Activated CD8-positive, alpha-beta T cell treated with anti-CD3 and anti-CD28 coated beads for 36 hours (primary cell): Measurements from ENCODE around the gene COPS4. TPM values are rescaled to one million over a fixed set of nuclear protein-coding genes. Genes with fewer than 3 reads are reported as not detected.
A peak's percentile ranks its signal among the peaks of the same experiment; 100 is the strongest.

Experiments
- ATAC-seq: fragments of 200-7000 bp; cut with Tn5 transposase; one replicate; pipeline ENCODE4 v1.10.0; 2021; ENCODE audit warnings: mild to moderate bottlenecking, moderate library complexity
- CTCF ChIA-PET: fragments of 350-600 bp; sonication (Branson Sonifier 250); formaldehyde crosslinking; loops from one replicate; lab custom pipeline; 2021; ENCODE audit warnings: antibody characterized with exemption; lab: Charles Lee
- POLR2A ChIA-PET: fragments of 350-600 bp; sonication (Branson Sonifier 250); formaldehyde crosslinking; loops from one replicate; lab custom pipeline; 2021; ENCODE audit warnings: antibody characterized with exemption; lab: Charles Lee
- DNase-seq: peaks from one replicate; pipeline ENCODE4 v3.0.0-alpha.2; 2020
- H3K27ac Mint-ChIP-seq: one replicate; pipeline ENCODE4 v1.8.0; 2021; ENCODE audit warnings: mild to moderate bottlenecking, mixed read lengths
- H3K27me3 Mint-ChIP-seq: one replicate; pipeline ENCODE4 v1.8.0; 2021; ENCODE audit warnings: mixed read lengths
- H3K36me3 Mint-ChIP-seq: one replicate; pipeline ENCODE4 v1.8.0; 2021; ENCODE audit warnings: low read depth, mixed read lengths
- H3K4me1 Mint-ChIP-seq: one replicate; pipeline ENCODE4 v1.8.0; 2021; ENCODE audit warnings: low read depth, mixed read lengths
- H3K4me3 Mint-ChIP-seq: one replicate; pipeline ENCODE4 v1.8.0; 2021; ENCODE audit warnings: mild to moderate bottlenecking, moderate library complexity, mixed read lengths
- H3K9me3 Mint-ChIP-seq: one replicate; pipeline ENCODE4 v1.8.0; 2021; ENCODE audit warnings: mixed read lengths
- intact Hi-C: fragments of 100-400 bp; cut with micrococcal nuclease; formaldehyde crosslinking; loops from one replicate; pipeline ENCODE4 v1.10.0; 2022
- total RNA-seq, 2 experiments: library from RNA; stranded (reverse); gene quantifications; one replicate each; pipeline ENCODE4 v1.2.3, GENCODE V29; 2021
- TF ChIP-seq, protein P1 (sequence below): fragments of 200-600 bp; IDR thresholded peaks from one replicate; pipeline ENCODE4 v1.8.0; 2022; ENCODE audit warnings: antibody characterized with exemption, mild to moderate bottlenecking

COPS4 gene
- total RNA-seq, 2 experiments from 2014 or later, result 38.4 to 38.8 TPM

DNA sequence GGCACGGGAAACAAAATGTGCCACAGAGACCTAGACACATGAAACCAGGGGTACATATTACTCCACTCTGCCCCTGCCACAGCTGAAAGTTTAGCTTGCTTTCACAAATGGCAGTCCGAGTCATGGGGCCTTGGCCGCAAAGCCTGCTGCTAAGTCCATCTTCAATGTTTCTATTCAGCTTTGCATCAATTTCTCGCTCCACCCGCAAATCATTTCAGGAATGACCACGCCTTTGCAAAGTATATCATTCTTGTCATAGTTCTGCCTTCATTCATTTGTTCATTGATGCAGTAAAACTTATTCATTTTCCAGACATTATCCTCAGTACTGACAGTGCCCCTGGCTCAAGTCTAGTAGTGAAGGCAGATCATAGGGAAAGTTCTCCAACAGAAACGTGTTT is 70.0 kb downstream of the COPS4 start:
- Mint-ChIP-seq H3K4me1 (peaks cover 46% of the 10 kb centered on the region), H3K4me3 (no peak overlapping the region), H3K36me3 (peaks cover 65% of the 10 kb centered on the region), H3K27ac (peak overlapping the region; percentile 65), H3K27me3 (no peaks in the 10 kb centered on the region), H3K9me3 (peaks cover 4% of the 10 kb centered on the region)
- CTCF ChIA-PET, result interaction anchor here (0.9 to 1.6 kb wide), 4 partner anchors 21 to 176 kb away, joined by 3 to 4 read pairs (median 4); no protein-coding TSS in a partner anchor
- POLR2A ChIA-PET, result interaction anchor here (1.0 to 1.1 kb wide), 3 partner anchors 9 to 21 kb away, joined by 3 to 4 read pairs (median 3); no protein-coding TSS in a partner anchor
- TF ChIP-seq, protein P1, sequence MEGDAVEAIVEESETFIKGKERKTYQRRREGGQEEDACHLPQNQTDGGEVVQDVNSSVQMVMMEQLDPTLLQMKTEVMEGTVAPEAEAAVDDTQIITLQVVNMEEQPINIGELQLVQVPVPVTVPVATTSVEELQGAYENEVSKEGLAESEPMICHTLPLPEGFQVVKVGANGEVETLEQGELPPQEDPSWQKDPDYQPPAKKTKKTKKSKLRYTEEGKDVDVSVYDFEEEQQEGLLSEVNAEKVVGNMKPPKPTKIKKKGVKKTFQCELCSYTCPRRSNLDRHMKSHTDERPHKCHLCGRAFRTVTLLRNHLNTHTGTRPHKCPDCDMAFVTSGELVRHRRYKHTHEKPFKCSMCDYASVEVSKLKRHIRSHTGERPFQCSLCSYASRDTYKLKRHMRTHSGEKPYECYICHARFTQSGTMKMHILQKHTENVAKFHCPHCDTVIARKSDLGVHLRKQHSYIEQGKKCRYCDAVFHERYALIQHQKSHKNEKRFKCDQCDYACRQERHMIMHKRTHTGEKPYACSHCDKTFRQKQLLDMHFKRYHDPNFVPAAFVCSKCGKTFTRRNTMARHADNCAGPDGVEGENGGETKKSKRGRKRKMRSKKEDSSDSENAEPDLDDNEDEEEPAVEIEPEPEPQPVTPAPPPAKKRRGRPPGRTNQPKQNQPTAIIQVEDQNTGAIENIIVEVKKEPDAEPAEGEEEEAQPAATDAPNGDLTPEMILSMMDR, result no peak
- ATAC-seq (no peak), DNase-seq (no peak)
- intact Hi-C loops, result no loop called here

DNA sequence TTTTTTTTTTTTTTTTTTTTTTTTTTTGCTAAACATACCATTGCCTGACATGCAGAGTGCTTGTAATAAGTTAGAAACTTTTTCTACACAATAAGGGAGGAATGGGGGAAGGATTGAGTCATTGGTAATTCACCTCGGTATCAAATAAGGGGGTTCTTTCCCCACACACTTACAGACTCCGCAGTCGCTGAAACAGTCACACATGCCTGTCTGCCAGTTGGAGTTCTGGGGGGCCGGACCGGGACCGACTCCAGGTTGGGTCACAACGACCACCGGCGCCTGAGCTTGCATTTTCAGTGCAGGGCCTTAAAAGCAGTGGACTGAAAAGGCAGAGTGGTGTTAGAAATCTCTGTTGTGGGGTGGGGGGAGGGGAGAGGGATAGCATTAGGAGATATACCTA is 72.6 kb downstream of the COPS4 start:
- peaks cover 57% of the 10 kb centered on the region for H3K36me3 Mint-ChIP-seq
- DNase-seq (peak; percentile 69), ATAC-seq (peak; percentile 25)
- TF ChIP-seq, protein P1, result no peak
- peaks cover 39% of the 10 kb centered on the region for H3K4me1 Mint-ChIP-seq
- intact Hi-C loops, result no loop called here
- H3K4me3 Mint-ChIP-seq, result peak overlapping the region; percentile 84
- POLR2A ChIA-PET, result interaction anchor here (0.7 to 3.1 kb wide), 4 partner anchors 9 to 161 kb away, joined by 3 to 24 read pairs (median 4); no protein-coding TSS in a partner anchor
- CTCF ChIA-PET, result interaction anchor here (1.2 to 1.6 kb wide), 2 partner anchors 9 to 145 kb away, joined by 3 to 4 read pairs; no protein-coding TSS in a partner anchor
- peak overlapping the region; percentile 93 for H3K27ac Mint-ChIP-seq
- H3K27me3 Mint-ChIP-seq, result no peaks in the 10 kb centered on the region
- no peaks in the 10 kb centered on the region for H3K9me3 Mint-ChIP-seq

DNA sequence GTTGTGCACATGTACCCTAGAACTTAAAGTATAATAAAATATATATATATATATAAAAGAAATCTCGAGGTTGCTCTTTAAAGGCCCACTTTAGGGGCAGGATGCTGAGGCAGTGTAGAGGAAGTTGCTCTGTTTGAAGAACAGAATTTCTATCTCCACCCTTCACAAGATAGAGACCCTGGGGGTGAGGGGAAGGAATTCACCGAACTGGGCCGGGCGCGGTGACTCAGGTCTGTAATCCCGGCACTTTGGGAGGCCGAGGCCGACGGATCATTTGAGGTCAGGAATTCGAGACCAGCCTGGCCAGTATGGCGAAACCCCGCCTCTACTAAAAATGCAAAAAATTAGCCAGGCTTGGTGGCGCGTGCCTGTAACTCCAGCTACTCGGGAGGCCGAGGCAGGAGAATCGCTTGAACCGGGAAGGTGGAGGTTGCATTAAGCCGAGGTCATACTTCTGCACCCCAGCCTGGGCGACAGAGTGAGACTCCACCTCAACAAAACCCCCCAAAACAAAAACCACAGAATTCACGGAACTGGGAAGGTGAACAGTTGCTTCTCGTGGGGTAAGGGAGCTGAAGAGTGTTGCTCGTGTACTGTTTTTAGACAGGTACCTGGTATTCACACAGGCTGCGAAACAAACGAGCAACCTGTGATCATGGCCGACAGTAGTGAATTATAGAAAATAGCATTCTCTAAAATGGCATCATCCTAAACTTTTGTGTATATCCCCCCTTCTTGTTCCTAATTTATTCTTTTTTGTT is 73.3 kb downstream of the COPS4 start:
- intact Hi-C loops, result no loop called here
- Mint-ChIP-seq H3K4me3 (peak overlapping the region; percentile 84), H3K4me1 (peaks cover 39% of the 10 kb centered on the region), H3K27ac (peak overlapping the region; percentile 96), H3K27me3 (no peaks in the 10 kb centered on the region), H3K9me3 (no peaks in the 10 kb centered on the region), H3K36me3 (peaks cover 55% of the 10 kb centered on the region)
- POLR2A ChIA-PET, result interaction anchor here (0.6 to 3.1 kb wide), 7 partner anchors 10 to 735 kb away, joined by 3 to 24 read pairs (median 4); no protein-coding TSS in a partner anchor
- TF ChIP-seq, protein P1, result no peak
- peak; percentile 8 for ATAC-seq
- peak; percentile 42 for DNase-seq
- CTCF ChIA-PET, result interaction anchor here (1.0 to 3.3 kb wide), 5 partner anchors 10 to 174 kb away, joined by 3 to 23 read pairs (median 3); no protein-coding TSS in a partner anchor

DNA sequence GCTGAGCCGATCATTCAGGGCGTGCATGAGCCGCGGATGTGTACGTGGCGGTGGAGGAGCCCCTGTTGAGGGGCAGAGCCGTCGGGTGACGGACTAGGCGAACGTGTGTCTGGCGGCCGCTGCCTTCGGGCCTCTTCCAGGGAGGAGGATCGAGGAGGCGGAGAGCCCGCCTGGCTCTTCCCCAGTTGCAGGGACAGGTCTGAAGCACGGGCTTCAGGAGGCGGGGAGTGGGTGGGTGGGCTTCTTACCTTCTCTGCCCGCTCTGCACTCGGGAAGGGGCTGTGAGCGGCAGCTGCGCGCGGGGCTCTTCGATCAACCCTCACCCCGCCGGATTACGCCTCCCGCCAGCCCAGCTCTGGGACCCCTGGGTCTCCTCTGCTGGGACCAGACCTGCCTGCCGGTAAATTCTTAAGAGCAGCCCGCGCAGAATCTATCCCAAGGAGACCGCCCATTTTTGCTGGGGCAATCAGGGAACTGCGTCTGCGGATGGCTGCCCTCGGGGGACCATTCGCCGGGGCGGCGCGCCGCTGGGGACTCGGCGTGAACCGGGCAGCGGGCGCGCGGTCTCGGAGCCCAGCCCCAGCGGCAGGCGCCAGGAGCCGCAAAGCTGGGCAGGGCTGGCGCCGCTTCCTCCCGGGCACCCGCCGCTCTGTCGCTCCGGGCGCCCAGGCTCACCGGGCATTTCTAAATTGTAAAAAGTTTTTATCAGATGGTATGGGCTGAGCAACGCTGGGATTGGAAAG is 74.7 kb downstream of the COPS4 start:
- DNase-seq (peak; percentile 56), ATAC-seq (peak; percentile 22)
- H3K4me3 Mint-ChIP-seq, result peak overlapping the region; percentile 84
- peaks cover 47% of the 10 kb centered on the region for H3K36me3 Mint-ChIP-seq
- TF ChIP-seq, protein P1, result no peak
- CTCF ChIA-PET, result interaction anchor here (0.8 to 3.3 kb wide), 24 partner anchors 9 to 278 kb away, joined by 3 to 23 read pairs (median 4); partner anchors contain the start of genes COPS4 and COQ2
- no peaks in the 10 kb centered on the region for H3K27me3 Mint-ChIP-seq
- H3K9me3 Mint-ChIP-seq, result no peaks in the 10 kb centered on the region
- intact Hi-C loops, result loop anchor here (2.0 to 10.0 kb wide), 4 partner anchors 37 to 205 kb away; partner anchors contain the start of gene THAP9
- POLR2A ChIA-PET, result interaction anchor here (0.7 to 3.1 kb wide), 14 partner anchors 9 to 680 kb away, joined by 3 to 24 read pairs (median 3); no protein-coding TSS in a partner anchor
- H3K27ac Mint-ChIP-seq, result peak overlapping the region; percentile 96
- H3K4me1 Mint-ChIP-seq, result peaks cover 35% of the 10 kb centered on the region
